NT2/D1 (cell line): ENCODE data around the gene HBD.

Source experiments
- SUZ12 ChIP-seq: IDR thresholded peaks from 2 replicates; pipeline ENCODE4 v1.6.1; 2011; ENCODE audit not compliant: insufficient read length, insufficient read depth; ENCODE audit errors: extremely low read depth
- YY1 ChIP-seq: IDR thresholded peaks from 2 replicates; pipeline ENCODE4 v1.6.1; 2011; ENCODE audit not compliant: insufficient read length, insufficient read depth

DNA sequence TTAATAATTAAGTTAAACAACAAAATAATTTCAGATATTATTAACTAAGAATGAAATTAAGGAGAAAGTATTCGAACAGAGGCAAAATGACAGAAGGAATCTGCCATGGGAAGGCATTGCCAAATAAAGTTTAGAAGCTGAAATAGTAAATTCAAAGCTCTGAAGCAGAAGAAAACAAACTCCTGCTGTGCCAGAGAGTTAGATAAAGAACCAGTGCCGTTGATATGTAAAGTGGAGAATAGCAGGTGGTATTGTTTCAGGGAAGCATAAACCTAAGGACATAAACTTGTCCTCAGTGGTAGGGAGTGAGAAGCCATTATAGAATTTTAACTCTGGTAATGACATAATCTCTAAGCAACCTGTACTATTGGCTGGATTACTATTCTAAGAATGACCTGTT is 23.0 kb upstream of the HBD start:
- TF ChIP-seq YY1 (no peak), SUZ12 (no peak)
